ENCODE results near the gene PACRG.

Gene PACRG

DNA sequence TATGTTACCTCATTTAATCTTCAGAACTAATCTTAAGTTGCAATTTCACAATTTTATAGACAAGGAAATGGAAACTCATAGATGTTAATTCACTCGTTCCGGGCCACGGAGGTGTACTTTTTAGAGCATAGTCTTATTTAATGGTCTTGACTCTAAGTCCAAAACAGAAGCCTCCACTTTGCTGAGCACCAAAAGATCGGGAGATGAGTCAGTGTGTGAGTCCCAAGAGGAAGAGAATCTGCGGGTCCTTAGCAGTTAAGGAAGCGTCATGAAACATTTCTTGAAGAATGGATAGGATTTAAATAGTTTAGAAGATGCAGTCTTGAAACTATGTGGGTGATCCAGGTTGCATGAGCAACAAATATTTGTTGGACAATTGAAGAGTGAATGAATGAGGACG lies 454.9 kb downstream of the PACRG start:
- no peak for DNase-seq

DNA sequence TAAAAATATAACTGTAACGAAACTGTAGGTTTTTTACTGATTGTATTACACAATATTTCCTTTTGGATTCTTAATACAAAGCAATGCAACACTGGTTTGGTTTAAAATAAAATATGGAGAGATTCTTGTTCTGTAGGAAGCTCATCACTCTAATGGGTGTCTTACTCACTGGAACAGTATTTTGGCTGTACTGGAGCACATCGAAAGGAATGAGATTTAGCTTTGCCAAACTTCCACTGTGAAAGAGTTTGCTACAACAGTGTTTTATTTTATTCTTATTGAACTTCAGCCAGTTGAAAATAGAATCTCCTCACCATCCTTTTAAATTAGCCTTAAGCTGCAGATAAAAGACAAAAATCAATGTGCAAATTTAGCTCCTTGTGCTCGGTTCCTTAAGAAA lies 456.0 kb downstream of the PACRG start:
- no peak for DNase-seq

DNA sequence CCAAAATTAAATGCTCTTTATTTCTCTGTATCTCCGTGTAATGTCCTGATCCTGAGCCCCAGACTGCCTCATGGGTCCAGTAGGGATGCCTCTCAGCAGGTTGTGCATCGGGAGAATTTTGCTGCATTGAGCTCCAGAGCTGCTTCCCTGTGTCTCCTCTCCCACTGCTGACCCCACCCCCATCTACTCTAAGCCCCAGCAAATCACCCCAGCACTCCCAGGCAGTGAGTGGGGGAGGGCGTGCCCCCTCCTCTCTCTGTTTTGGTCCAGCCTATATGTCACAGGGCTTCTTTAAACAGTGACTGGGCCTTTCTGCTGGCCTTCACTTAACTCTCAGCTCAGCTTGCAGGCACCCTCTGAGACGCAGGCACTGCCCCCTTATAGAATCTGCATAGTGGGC lies 458.0 kb downstream of the PACRG start:
- DNase-seq: no peak

DNA sequence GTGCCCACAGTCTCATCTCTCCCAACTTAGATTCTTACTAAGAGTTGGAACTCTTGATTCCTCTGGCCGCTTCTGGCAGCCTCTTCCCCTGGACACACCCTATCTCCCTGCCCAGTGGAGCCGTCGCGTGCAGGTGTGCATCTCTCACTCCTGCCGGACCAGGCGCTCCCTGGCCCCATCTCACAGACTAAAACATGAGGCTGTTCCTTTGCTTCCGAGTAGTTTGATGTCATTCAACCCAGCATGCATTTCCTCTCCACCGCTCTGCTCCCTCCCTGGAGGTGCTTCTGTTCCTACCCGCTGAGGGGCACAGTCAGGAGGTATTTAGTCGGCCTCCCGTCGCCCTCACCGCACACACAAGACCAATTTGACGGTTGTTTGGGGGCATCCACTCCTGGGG lies 458.8 kb downstream of the PACRG start:
- no peak for DNase-seq

DNA sequence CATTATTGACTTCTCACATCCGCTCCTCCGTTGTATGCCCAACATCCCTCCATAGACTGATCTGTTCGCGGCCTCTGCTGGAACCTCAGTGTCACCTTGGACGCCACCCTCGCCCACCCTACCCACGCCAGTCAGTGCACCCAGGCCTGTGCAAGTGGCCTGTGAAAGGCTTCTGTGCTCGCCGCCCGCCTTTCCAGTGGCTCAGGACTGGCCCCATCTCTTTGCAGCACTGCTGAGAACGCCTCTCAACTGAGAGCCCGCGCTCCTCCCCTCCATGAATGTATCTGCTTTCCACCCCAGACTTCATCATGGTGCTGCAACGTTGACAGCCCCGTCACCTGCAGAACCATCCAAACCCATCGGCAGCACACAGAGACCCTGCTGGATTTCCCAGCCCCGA lies 459.4 kb downstream of the PACRG start:
- no peak for DNase-seq

DNA sequence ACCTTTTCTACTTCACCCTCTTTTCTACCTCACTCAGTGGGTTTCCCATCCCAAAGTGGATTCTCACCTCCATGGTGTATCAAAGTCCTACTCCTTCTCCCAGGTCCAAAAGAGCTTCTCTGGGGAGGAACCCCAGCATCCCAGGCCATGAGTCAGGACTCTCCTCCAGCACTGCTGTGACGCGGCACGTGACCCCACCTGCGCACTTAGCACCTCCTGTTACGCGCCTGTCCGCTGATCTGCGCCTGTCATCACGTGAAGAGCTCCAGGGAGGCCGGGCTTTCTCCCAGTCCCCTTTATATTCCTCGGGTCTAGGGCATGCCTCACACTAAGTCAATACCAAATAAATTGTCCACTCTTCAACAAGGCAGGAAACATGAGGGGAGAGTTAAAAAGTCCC lies 459.8 kb downstream of the PACRG start:
- no peak for DNase-seq

DNA sequence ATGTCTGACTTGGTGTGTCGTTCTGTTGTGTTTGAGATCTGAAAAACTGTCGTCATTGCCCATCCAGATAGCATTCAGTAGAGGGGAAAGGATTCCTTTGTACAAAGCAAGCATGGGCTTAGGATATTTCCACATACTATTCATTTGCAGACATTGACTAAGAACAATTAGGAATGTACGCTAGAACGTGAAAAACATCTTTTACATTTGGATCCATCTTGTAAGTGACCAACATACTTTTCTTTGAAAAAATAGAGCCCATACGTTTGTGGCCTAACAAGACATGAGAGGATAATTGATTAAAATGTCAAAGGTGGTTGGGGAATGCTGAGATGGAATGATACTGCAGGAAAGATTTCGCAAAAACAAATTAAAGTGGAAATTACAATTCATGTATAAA lies 461.0 kb downstream of the PACRG start:
- no peak for DNase-seq

DNA sequence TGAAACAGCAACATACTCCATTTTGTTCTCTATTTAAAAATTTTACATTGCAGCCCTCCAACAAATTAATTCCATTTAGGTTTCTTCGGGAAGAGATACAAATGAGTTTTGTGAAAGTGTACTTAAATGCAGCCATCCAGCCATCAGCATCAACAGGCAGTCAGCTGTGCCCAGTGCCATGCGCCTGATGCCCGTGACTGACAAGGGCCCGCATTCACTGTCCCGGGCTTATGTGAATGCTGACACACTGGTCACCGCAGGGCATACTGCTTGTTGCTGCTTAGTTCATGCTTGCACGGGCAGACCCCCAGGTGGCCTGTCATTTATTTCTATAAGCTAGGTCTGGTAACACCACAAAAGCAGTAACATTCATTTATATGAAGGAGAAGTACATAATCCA lies 461.8 kb downstream of the PACRG start:
- no peak for DNase-seq

DNA sequence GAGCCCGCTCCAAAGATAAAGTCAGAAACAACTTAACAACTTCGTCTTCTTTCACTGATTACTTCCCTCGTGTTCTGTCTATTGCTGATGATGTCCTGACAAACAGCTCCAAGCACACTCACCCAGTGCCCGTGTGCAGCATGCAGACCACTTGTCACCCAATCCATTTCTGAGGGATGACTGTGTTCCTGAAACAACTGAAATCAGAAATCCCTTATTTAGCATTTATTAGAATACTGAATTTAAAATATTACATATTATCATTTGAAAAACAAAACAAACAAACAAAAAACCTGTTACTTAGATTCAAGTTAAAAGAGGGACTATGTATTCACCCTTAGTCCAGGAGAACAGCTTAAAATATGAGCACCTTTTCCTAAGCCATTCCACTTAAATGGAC lies 463.0 kb downstream of the PACRG start:
- no peak for DNase-seq

DNA sequence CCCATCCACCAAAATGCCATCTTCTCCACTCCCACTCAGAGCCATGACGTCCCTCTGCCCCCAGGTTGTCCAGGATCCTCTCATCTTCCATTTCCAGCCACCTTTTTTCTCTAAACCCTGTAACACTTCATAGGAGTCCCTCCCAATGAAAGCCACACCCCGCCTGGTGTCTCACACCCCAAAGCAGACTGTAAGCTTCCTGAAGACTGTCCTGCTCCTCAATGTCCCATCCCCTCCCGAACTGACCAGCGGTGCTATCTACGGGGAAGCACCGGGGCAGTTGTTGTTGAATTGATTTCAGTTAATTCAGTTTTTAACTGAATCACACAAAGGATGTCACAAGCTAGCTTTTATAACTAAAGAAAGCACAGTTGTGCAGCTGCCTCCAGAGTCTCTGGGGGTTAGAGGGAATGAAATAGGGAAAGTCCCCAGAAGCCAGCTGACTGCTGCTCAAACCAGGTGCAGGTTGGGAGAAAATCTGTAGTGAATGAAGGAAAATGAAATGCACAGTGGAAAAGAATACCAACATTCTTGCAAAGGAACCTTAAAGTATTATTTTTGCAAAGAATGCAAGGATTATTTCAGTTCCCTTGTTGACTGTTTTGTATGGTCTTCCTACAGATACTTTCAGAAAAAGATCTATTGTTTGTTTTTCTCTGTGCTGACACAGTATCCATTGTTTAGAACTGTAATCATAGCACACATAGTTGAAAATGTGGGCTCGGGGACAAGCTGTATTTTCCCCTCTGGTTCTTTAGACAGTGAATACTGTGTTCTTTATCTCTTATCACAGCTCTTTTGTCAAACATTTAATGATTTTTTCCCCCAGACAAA lies 464.1 kb downstream of the PACRG start:
- no peak for DNase-seq

DNA sequence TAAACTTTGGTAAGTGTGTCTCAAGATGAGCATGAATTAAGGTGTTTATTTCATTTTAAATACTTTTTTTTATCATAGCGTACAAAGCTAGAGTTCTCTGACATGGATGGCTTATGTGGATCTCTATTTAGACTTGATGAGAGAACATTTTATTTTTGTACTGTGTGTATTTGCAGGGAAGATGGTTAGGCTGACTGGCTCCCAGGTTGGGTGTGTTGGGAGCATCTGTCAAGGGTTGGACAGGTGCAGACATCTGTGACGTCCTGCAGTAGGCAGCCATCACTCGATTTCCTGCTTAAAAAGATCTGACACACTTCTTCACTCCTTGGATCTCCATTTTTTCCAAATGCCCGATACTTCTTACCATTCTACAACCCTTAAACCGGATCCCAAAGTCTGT lies 464.8 kb downstream of the PACRG start:
- no peak for DNase-seq

DNA sequence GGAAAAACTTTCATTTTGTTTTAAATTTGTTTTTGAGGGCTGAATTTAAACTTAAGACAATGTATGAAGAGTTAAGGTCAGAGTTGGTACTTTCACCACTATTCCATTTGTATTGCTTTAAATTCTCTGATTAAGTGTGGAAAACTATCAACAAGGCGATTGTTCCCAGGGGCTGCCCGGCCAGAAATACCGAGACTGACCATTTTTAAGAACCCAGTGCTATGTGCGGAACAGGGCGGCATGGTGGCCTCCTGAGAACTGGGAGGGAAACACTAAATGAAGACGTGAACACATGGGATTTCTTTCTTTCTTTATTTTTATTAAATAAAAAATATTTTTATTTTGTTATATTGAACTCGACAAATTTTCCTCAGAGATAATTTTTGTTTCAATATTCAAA lies 465.6 kb downstream of the PACRG start:
- no peak for DNase-seq

DNA sequence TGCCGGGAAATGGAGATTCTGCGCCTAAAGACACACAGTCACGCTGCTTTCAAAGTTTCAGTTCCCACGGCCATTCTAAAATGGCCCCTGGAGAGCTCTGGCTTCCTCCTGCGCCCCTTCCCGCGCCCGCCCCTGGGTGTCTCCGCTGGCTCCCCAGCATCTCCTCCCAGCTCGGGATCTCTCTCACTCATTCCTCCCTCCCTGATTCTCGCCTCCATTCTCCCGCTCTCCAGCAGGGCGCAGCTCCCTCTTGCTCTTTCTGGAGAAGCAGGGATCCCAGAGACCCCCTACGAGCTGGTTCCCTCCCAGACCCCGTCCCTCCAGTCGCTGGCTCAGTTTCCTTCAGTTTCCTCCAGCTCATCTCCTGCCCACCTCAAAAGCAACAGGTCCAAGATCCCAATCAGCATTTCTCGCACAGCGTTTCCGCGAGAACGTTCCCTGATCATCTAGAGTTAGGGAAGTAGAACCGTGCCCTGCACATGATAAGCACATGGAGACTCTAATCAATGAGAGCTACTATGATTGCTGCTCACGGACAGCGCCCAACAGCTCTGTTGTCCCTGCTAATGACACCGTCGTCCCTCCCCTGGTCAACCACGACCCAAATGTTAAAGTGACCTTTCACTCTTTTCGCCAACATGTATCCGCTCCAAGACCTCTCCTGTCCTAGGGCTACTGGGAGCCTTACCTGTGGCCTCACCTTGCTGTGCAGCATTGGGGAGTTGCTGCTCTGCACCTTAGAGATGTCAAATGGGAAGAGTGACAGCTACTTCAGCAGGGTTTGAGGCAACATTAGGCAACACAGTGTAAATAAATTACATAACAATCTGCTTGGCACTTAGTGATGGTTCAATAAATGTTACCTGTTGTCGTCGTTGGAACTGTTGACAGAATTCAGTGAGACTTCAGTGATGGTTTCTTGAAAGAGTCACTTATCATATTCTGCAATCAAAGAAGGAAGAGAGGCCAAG lies 468.2 kb downstream of the PACRG start:
- no peak for DNase-seq

DNA sequence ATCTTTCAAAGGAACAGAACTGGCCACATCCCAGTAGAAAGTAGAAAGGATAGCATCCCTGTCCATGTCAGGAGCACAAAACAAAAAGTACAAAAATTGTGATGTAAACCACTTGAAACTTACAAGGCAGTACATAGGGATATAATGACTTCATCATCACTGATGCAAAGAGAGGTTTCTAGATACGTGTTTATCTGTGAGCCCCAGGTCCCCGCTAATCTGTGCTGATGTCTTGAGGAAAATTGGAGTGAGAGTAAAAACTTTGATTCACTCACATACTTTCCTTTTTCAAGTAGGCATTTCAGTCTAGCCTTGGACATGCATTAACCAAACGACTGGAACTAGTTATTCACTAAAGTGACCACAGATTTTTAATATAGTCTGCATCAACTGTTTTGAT lies 470.1 kb downstream of the PACRG start:
- DNase-seq: no peak

DNA sequence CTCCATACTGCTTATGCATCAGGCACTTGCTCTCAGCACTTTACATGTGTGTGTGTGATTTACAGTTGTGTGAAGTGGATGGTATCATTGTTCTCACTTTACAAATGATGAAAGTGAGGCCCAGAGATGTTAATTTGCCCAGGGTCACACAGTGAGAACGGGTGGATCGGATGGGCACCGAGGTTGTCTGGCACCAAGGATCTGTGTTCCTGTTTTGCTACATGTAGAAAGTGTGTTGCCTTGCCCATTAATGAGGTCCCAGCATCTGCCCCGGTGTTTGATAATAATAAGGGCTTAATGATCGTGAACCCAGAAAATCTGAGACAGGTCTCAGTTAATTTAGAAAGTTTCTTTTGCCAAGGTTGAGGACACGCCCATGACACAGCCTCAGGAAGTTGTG lies 470.6 kb downstream of the PACRG start:
- no peak for DNase-seq

DNA sequence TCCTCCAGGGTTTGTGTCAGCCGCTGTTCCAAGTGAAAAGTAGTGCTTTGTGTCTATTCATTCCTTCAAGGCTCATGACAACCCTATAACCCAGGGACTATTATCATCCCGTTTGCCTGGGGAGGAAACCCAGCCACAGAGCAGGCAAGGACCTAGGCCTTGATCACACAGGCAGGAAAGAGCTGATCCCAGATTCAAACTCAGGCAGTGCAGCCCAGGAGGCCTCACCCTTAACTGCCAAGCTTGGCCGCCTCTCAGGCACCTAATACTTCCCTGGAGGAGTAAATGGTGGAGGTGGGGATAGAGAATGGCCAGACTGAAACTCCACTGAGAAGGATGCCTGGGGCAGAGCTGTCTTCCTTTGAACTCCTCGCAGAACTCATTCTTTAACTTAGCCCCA lies 471.6 kb downstream of the PACRG start:
- DNase-seq: no peak

DNA sequence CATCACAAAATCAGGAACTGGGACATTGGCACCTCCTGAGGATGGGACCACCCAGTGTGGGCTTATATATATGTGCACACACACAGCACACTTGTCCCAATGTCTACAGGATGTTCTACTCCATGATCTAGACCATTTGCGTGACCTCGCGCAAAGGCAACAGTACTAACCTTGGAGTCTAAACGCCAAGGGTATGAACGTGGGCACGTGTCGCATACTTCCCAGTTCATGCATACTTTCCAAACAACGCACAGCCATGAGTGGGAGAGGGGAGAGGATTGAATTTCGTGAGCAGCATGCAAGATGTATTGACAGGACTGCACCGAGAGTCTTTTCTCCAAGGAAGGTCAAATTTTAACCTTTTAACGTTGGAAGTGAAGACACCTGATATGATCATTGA lies 472.5 kb downstream of the PACRG start:
- no peak for DNase-seq

DNA sequence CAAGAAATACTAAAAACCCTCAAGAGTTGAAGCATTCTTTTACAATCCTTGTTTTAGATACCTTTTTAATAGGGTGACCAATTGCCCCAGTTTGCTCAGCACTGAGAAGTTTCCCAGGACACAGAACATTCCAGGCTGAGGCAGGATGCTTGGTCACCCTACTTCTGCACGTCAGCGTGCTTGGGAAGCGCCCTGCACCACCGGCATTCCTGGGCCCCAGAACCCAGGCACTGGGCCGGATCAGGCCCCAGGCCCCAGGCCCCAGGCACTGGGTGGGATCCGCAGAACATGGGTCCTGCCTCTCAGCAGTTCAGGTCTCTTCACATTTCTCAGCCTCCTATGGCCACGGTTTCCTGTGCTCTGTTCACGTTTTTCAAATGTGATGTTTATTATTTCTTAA lies 472.9 kb downstream of the PACRG start:
- no peak for DNase-seq

DNA sequence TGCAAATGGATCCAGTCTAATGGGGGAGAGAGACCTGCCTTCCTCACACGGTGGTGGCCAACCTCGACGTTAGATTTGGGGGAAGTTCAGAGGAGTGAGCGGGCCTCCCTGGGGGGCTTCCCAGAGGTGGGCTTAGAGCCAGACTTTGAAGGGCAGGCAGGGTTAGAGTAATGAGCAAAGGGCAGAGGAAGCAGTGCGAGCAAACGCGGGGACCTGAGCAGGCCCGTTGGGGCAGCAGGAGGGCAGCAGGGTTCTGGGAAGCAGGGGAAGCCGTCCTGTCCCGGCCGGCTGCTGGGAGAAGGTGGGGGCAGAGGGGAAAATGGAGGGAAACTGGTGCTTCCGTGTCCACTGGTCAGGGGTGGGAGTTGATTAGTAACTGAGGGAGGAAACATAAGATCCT lies 474.1 kb downstream of the PACRG start:
- no peak for DNase-seq

DNA sequence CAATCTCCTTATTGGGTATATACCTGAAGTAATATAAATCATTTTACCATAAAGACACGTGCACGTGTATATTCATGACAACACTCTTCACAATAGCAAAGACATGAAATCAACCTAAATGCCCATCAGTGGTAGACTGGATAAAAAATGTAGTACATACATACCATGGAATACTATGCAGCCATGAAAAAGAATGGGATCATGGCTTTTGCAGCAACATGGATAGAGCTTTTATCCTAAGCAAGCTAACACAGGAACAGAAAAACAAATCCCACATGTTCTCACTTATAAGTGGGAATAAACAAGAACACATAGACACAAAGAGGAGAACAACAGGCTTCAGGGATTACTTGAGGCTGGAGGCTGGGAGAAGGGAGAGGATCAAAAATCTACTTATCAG lies 478.4 kb downstream of the PACRG start:
- DNase-seq: no peak

DNA sequence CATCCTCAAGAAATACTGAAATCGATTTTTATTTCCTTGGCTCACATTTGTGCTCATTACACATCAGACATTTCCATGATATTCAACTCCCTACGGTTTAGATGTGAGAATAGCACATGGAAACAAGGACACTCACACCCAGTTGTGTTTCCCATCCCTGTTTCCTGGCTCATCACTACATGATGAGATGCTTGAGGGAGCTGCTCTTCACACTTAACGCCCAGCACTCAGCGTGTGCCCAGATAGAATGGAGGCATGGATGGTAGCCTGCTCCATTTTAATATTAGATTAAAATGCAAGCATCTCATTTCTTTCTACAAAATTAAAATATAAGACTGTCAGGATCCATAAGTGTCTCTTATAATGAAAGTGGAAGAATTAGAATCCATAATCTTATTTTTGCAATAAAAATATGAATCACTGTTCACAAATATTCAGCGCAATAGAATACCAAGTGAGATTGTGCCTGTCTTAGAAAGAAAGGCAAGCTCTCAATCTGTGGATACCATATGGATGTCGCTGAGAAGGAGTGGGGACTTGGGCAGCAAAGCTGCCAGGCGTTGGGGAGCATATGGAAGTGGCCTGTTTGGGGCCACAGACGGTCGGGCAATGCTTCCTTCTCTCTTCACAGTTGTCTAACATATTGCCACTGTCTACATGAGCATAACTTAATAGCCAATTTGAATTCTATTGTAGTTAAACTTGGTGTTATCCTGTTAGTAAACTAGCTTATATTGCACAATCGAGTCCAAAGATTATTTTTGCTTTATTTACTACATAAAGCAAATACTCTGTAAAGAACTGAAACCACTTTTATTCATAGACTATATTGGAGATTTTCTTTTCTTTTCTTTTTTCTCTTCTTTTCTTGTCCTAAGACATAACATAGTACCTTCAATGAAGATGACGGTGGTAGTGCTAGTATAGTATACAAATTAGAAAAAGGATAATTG lies 479.9 kb downstream of the PACRG start:
- DNase-seq: no peak

DNA sequence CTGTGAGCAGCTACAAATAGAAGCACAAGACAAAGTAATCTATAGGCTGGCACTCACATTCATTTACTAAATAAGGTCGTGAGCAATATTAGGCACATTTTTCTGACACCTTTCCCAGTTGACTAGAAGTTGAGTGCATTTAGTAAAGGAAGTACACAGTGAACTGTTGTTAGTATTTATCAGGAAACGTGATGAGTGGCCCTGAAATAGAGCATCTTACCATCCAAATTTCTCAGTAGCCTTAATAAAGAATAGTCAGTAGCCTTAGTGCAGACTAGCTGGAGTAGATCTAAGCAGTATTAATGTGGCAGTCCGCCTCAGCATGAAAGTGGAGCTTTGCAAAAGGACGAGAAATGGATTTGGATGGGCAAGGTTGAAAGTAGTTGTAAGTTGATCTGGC lies 481.2 kb downstream of the PACRG start:
- no peak for DNase-seq

DNA sequence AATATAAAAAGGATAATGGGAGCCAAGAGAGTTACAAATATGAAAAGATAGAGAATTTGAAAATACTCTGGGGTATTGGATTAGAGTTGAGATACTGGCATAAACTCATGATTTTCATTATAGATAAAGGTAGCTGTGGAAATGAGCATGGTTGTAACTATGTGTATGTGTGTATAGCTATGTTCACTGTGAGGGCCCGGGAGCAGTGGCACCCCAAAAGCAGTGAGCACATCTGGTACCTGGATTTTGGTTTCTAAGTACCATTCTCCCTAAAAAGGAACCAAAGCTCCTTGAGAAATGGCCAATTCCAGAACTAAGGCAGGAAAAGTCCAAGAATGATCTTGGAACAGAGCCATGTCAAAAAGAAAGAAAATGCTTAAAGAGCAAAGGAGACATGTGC lies 484.3 kb downstream of the PACRG start:
- no peak for DNase-seq

All from effector CD4-positive, alpha-beta T cell (primary cell).